HCT116 (cell line): ENCODE measurements around the gene GADD45G. TPM values are rescaled to one million over a fixed set of nuclear protein-coding genes. Genes with fewer than 3 reads are reported as not detected.

Source experiments
- ATAC-seq: fragments of 200-7000 bp; cut with Tn5 transposase; 2 replicates; pipeline ENCODE4 v1.9.1; 2020; ENCODE audit warnings: mild to moderate bottlenecking, moderate library complexity
- BruUV-seq: library from RNA; stranded (reverse); fragments of 400-500 nt; replicated peaks from 2 replicates; lab custom pipeline; 2021; lab: Mats Ljungman, UMichigan
- CTCF ChIA-PET: fragments of 300-600 bp; sonication (Branson Sonifier 250); formaldehyde crosslinking; loops from one replicate; lab custom pipeline; 2021; ENCODE audit warnings: antibody characterized with exemption; lab: Charles Lee
- POLR2A ChIA-PET: fragments of 300-600, 350-600 bp; sonication (Branson Sonifier 250); formaldehyde crosslinking; loops from one replicate; lab custom pipeline; 2021; ENCODE audit warnings: antibody characterized with exemption; lab: Charles Lee
- RAD21 ChIA-PET, 2 experiments: fragments of 300-600 bp; sonication (Branson Sonifier 250); formaldehyde crosslinking; loops; one replicate each; lab custom pipeline; 2023; ENCODE audit warnings: low total read pairs in 2 of 2; ENCODE audit not compliant: uncharacterized antibody in 2 of 2, unreplicated experiment in 2 of 2, low non-redundant PET in 1 of 2; lab: Charles Lee
- DNase-seq: peaks from one replicate; pipeline ENCODE4 v3.0.0-alpha.2; 2010; ENCODE audit warnings: low read depth, low spot score
- H2AFZ ChIP-seq: fragments of 200-600 bp; shearing (Covaris generic), sonication (generic); 2 replicates; pipeline ENCODE4 v1.6.1; 2017; ENCODE audit warnings: low read depth, mixed run types, mixed read lengths, antibody characterized with exemption, low read length; ENCODE audit not compliant: poor library complexity, severe bottlenecking
- H3K27ac ChIP-seq: 2 replicates; pipeline ENCODE4 v1.5.1; 2012; ENCODE audit warnings: low read depth, low read length
- H3K27me3 ChIP-seq: fragments of 200-600 bp; sonication (generic); 2 replicates; pipeline ENCODE4 v1.6.1; 2016; ENCODE audit warnings: mixed run types, low read length, mixed read lengths; ENCODE audit not compliant: insufficient read depth
- H3K36me3 ChIP-seq, 2 experiments: fragments of 200-500 bp in 1 of 2; fragments of 200-600 bp in 1 of 2; sonication (Bioruptor generic) in 1 of 2; sonication (generic) in 1 of 2; 2 replicates each; pipeline versions ENCODE4 v1.5.1 to v1.6.1; 2014 to 2016; ENCODE audit warnings: low read length in 2 of 2, inconsistent platforms in 1 of 2, mixed read lengths in 1 of 2, mixed run types in 1 of 2; ENCODE audit not compliant: insufficient read depth in 2 of 2, control insufficient read depth in 1 of 2
- H3K4me1 ChIP-seq, 2 experiments: fragments of 200-600 bp in 1 of 2; sonication (generic) in 1 of 2; 2 replicates each; pipeline versions ENCODE4 v1.5.1 to v1.6.1; 2012 to 2017; ENCODE audit warnings: low read length in 2 of 2, inconsistent platforms in 1 of 2, mild to moderate bottlenecking in 1 of 2, mixed read lengths in 1 of 2, mixed run types in 1 of 2, moderate library complexity in 1 of 2; ENCODE audit not compliant: insufficient read depth in 2 of 2, control insufficient read depth in 1 of 2
- H3K4me2 ChIP-seq: fragments of 200-600 bp; sonication (generic); 2 replicates; pipeline ENCODE4 v1.6.1; 2017; ENCODE audit warnings: mixed run types, low read length, mixed read lengths
- H3K4me3 ChIP-seq, 2 experiments: fragments of 200-600 bp in 1 of 2; sonication (generic) in 1 of 2; replicated peaks in 1 of 2; 2 replicates each; pipeline ENCODE4 v1.5.1; 2011 to 2016; ENCODE audit warnings: low read length in 2 of 2, control low read depth in 1 of 2, low read depth in 1 of 2, mild to moderate bottlenecking in 1 of 2, mixed read lengths in 1 of 2, mixed run types in 1 of 2
- H3K79me2 ChIP-seq: fragments of 200-600 bp; sonication (generic); 2 replicates; pipeline ENCODE4 v1.6.1; 2017; ENCODE audit warnings: mild to moderate bottlenecking, mixed run types, low read length, moderate library complexity, mixed read lengths; ENCODE audit not compliant: insufficient read depth
- H3K9ac ChIP-seq: fragments of 200-600 bp; sonication (generic); 2 replicates; pipeline ENCODE4 v1.6.1; 2016; ENCODE audit warnings: low read length, mixed read lengths
- H3K9me2 ChIP-seq: fragments of 200-600 bp; sonication (generic), shearing (Covaris generic); 2 replicates; pipeline ENCODE4 v1.6.1; 2017; ENCODE audit warnings: mixed run types, mild to moderate bottlenecking, moderate library complexity; ENCODE audit not compliant: insufficient read depth
- H3K9me3 ChIP-seq, 2 experiments: fragments of 200-500 bp in 1 of 2; fragments of 200-600 bp in 1 of 2; sonication (Bioruptor generic) in 1 of 2; sonication (generic) in 1 of 2; 2 replicates each; pipeline ENCODE4 v1.6.1; 2014 to 2017; ENCODE audit warnings: low read length in 2 of 2, mixed read lengths in 2 of 2, inconsistent platforms in 1 of 2, low read depth in 1 of 2, mild to moderate bottlenecking in 1 of 2, mixed run types in 1 of 2, moderate library complexity in 1 of 2; ENCODE audit not compliant: control insufficient read depth in 1 of 2, insufficient read depth in 1 of 2
- H4K20me1 ChIP-seq: fragments of 200-600 bp; sonication (generic), shearing (Covaris generic); 2 replicates; pipeline ENCODE4 v1.6.1; 2017; ENCODE audit warnings: mixed run types, mild to moderate bottlenecking, moderate library complexity; ENCODE audit not compliant: insufficient read depth
- CBX3 ChIP-seq: IDR thresholded peaks from 2 replicates; pipeline ENCODE4 v1.6.1; 2012; ENCODE audit warnings: low read depth
- CEBPB ChIP-seq: IDR thresholded peaks from 2 replicates; pipeline ENCODE4 v1.6.1; 2012; ENCODE audit warnings: low read depth
- EGR1 ChIP-seq: IDR thresholded peaks from 2 replicates; pipeline ENCODE4 v1.6.1; 2012; ENCODE audit warnings: low read depth
- ELF1 ChIP-seq: IDR thresholded peaks from 2 replicates; pipeline ENCODE4 v1.6.1; 2012; ENCODE audit warnings: low read depth, borderline replicate concordance
- JUND ChIP-seq: IDR thresholded peaks from 2 replicates; pipeline ENCODE4 v1.6.1; 2012
- POLR2A ChIP-seq: IDR thresholded peaks from 2 replicates; pipeline ENCODE4 v1.7.0; 2011; ENCODE audit warnings: borderline replicate concordance; ENCODE audit not compliant: insufficient read depth, insufficient read length; ENCODE audit errors: extremely low read depth
- POLR2AphosphoS5 ChIP-seq: IDR thresholded peaks from 2 replicates; pipeline ENCODE4 v1.6.1; 2011; ENCODE audit warnings: mild to moderate bottlenecking, low read depth, low read length, moderate library complexity
- RAD21 ChIP-seq: IDR thresholded peaks from 2 replicates; pipeline ENCODE4 v1.6.1; 2012; ENCODE audit warnings: low read depth, mild to moderate bottlenecking
- SIN3A ChIP-seq: IDR thresholded peaks from 2 replicates; pipeline ENCODE4 v1.6.1; 2012; ENCODE audit warnings: low read depth
- SP1 ChIP-seq: IDR thresholded peaks from 2 replicates; pipeline ENCODE4 v1.6.1; 2012; ENCODE audit warnings: low read depth
- SRF ChIP-seq: IDR thresholded peaks from 2 replicates; pipeline ENCODE4 v1.6.1; 2012; ENCODE audit warnings: low read depth
- TCF7L2 ChIP-seq: IDR thresholded peaks from 2 replicates; pipeline ENCODE4 v1.7.0; 2011; ENCODE audit warnings: borderline replicate concordance, inconsistent platforms; ENCODE audit not compliant: insufficient read depth, insufficient read length; ENCODE audit errors: extremely low read depth
- YY1 ChIP-seq: IDR thresholded peaks from 2 replicates; pipeline ENCODE4 v1.6.1; 2011; ENCODE audit warnings: low read length, low read depth, moderate library complexity, mild to moderate bottlenecking; ENCODE audit not compliant: insufficient replicate concordance; ENCODE audit errors: extremely low read depth
- ZFX ChIP-seq: fragments of 450-650 bp; IDR thresholded peaks from 2 replicates; pipeline ENCODE4 v1.6.1; 2017
- intact Hi-C: fragments of 100-400 bp; cut with micrococcal nuclease; formaldehyde crosslinking; loops from 2 replicates; pipeline ENCODE4 v1.10.0; 2022
- total RNA-seq: library from RNA; stranded (reverse); gene quantifications from one replicate; pipeline ENCODE4 v1.2.1, GENCODE V29; 2021; ENCODE audit not compliant: unreplicated experiment
- TF ChIP-seq, protein P1 (sequence below): IDR thresholded peaks from 2 replicates; pipeline ENCODE4 v1.6.1; 2012; ENCODE audit warnings: low read depth
- TF ChIP-seq, protein P2 (sequence below): IDR thresholded peaks from 2 replicates; pipeline ENCODE4 v1.6.1; 2012
- TF ChIP-seq, protein P3 (sequence below): IDR thresholded peaks from 2 replicates; pipeline ENCODE4 v1.6.1; 2012

Gene GADD45G
- total RNA-seq, 1 experiment from 2014 or later: not detected

DNA sequence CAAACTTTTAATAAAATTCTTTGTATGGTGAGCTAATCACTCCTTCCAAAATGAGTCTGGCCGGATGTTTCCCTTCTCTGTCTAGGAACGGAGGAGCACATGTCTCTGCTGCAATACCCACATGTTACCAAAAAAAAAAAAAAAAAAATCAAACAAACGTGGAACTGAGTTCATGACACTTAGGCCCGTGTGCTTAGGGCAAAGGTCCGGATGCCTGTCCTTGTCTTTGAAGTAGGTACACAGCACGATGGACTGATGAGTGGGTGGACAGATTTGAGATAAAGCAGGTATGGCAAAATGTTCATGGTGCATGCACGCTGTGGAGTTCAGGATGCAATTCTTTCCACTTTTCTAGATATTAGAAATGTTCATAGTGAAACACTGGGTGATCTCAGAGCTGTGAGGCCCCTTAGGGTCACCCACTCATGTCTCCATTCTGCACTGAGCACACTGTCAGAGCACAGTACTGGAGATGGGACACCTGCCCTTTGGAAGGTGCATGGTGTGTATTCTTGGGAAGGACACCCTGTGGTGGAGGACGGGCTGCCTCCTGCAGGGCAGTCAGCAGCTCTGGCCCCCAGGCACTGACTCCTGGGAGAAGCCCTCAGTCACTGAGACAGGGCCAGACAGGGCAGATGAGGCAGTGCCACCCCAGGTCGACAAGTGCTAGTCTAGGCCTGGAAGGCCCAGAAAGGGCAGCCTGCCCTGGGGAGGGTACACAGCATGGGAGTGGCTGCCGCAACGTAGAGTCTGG is 43.6 kb downstream of the GADD45G start:
- Histone ChIP-seq H3K9ac (no peak overlapping the region), H4K20me1 (no peaks in the 10 kb centered on the region), H3K9me3 (no peaks in the 10 kb centered on the region)
- intact Hi-C loops: no loop called here
- POLR2A ChIA-PET: no interaction called here
- no peak for TF ChIP-seq YY1
- TF ChIP-seq CBX3: no peak
- no peak for TF ChIP-seq SIN3A
- TF ChIP-seq JUND: no peak
- TF ChIP-seq ELF1: no peak
- TF ChIP-seq SP1: no peak
- TF ChIP-seq SRF: no peak
- TF ChIP-seq, all 23 proteins: peak for 0
- H3K79me2 ChIP-seq: no peaks in the 10 kb centered on the region
- no peak overlapping the region for H3K27ac ChIP-seq
- H2AFZ ChIP-seq: no peak overlapping the region
- H3K4me2 ChIP-seq: no peak overlapping the region
- BruUV-seq: no TSS peak
- H3K36me3 ChIP-seq: no peaks in the 10 kb centered on the region
- ChIA-PET CTCF (no interaction called here), RAD21 (no interaction called here)
- peaks cover 17% of the 10 kb centered on the region; the same call in 1 of the 2 replicates for H3K27me3 ChIP-seq
- no peak; the same call in 1 of the 2 replicates for ATAC-seq
- H3K4me3 ChIP-seq: no peak overlapping the region
- H3K4me1 ChIP-seq: no peaks in the 10 kb centered on the region
- H3K9me2 ChIP-seq: no peaks in the 10 kb centered on the region
- no peak for DNase-seq

DNA sequence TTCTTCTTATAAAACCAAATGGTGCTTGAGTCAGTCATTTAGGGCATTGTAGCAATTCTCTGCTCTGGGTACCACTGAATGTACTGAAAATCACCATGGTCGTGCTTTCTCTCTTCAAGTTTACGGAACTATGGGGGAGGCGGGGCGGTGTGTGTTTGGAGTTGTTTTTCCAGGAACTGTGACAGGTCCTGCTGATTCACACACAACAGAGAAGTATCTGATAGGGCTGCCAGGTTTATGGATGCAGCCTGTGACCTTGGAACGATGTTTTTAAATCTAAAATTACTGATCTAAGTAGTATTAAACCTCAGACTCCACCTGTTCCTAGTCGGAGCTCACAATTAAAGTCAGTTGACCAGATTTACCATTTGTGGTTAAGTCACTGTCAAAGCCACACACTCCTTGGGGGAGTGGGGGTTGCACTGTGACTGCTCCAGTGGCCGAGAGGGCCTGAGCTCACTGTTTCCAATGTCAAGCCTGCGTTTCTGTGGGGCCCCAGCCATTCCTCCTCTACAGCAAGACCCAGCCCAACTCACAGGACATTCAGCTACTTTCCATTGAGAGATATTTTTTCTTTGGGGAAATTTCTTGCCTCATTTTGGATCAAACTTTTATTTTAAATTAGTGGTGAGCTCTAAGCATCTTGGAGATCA is 44.4 kb downstream of the GADD45G start:
- CTCF ChIA-PET: no interaction called here
- RAD21 ChIA-PET: no interaction called here
- no peaks in the 10 kb centered on the region for H3K36me3 ChIP-seq
- DNase-seq (no peak), ATAC-seq (no peak)
- no peaks in the 10 kb centered on the region for H3K9me2 ChIP-seq
- no TSS peak for BruUV-seq
- no peak overlapping the region for H3K27ac ChIP-seq
- H3K4me1 ChIP-seq: no peaks in the 10 kb centered on the region
- POLR2A ChIA-PET: no interaction called here
- H3K4me3 ChIP-seq: no peak overlapping the region
- no peak overlapping the region for H3K9ac ChIP-seq
- no peaks in the 10 kb centered on the region for H3K79me2 ChIP-seq
- H3K9me3 ChIP-seq: no peaks in the 10 kb centered on the region
- H4K20me1 ChIP-seq: no peaks in the 10 kb centered on the region
- H3K4me2 ChIP-seq: no peak overlapping the region
- peaks cover 17% of the 10 kb centered on the region; the same call in 1 of the 2 replicates for H3K27me3 ChIP-seq
- intact Hi-C loops: no loop called here
- no peak overlapping the region for H2AFZ ChIP-seq
- no peak for TF ChIP-seq JUND
- TF ChIP-seq ELF1: no peak
- no peak for TF ChIP-seq ZFX
- no peak for TF ChIP-seq RAD21
- TF ChIP-seq POLR2AphosphoS5: no peak
- TF ChIP-seq SIN3A: no peak
- no peak for TF ChIP-seq POLR2A
- no peak for TF ChIP-seq EGR1
- no peak for TF ChIP-seq TCF7L2
- TF ChIP-seq, protein P1, sequence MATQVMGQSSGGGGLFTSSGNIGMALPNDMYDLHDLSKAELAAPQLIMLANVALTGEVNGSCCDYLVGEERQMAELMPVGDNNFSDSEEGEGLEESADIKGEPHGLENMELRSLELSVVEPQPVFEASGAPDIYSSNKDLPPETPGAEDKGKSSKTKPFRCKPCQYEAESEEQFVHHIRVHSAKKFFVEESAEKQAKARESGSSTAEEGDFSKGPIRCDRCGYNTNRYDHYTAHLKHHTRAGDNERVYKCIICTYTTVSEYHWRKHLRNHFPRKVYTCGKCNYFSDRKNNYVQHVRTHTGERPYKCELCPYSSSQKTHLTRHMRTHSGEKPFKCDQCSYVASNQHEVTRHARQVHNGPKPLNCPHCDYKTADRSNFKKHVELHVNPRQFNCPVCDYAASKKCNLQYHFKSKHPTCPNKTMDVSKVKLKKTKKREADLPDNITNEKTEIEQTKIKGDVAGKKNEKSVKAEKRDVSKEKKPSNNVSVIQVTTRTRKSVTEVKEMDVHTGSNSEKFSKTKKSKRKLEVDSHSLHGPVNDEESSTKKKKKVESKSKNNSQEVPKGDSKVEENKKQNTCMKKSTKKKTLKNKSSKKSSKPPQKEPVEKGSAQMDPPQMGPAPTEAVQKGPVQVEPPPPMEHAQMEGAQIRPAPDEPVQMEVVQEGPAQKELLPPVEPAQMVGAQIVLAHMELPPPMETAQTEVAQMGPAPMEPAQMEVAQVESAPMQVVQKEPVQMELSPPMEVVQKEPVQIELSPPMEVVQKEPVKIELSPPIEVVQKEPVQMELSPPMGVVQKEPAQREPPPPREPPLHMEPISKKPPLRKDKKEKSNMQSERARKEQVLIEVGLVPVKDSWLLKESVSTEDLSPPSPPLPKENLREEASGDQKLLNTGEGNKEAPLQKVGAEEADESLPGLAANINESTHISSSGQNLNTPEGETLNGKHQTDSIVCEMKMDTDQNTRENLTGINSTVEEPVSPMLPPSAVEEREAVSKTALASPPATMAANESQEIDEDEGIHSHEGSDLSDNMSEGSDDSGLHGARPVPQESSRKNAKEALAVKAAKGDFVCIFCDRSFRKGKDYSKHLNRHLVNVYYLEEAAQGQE: no peak
- no peak for TF ChIP-seq YY1
- TF ChIP-seq, protein P2, sequence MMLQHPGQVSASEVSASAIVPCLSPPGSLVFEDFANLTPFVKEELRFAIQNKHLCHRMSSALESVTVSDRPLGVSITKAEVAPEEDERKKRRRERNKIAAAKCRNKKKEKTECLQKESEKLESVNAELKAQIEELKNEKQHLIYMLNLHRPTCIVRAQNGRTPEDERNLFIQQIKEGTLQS: no peak
- TF ChIP-seq, protein P3, sequence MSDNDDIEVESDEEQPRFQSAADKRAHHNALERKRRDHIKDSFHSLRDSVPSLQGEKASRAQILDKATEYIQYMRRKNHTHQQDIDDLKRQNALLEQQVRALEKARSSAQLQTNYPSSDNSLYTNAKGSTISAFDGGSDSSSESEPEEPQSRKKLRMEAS: no peak
- no peak for TF ChIP-seq CEBPB
